Transverse colon (tissue), 4 donors: Measurements from ENCODE around the gene SPDYE9. TPM values are rescaled to one million over a fixed set of nuclear protein-coding genes. Genes with fewer than 3 reads are reported as not detected.
"Not testable (repeated sequence)": the region's sequence is repeated elsewhere in the genome, so short reads cannot be mapped to it uniquely, and the experiment has no call there.

Experiments used
- DNase-seq: peaks from one replicate; pipeline ENCODE4 v3.0.0-alpha.2; 2019
- H3K27ac ChIP-seq, 4 donors: fragments of 200-600 bp; sonication (generic); 2 replicates each; pipeline ENCODE4 v1.5.1; 2016 to 2018; ENCODE audit warnings: inconsistent platforms in 4 of 4
- H3K27me3 ChIP-seq: fragments of 200-600 bp; sonication (generic); 2 replicates; pipeline ENCODE4 v1.5.1; 2017; ENCODE audit warnings: inconsistent platforms
- H3K36me3 ChIP-seq, 4 donors: fragments of 200-600 bp; sonication (generic); 2 replicates each; pipeline ENCODE4 v1.5.1; 2017 to 2019; ENCODE audit warnings: inconsistent platforms in 4 of 4
- H3K4me1 ChIP-seq, 4 donors: fragments of 200-600 bp; sonication (generic); 2 replicates each; pipeline ENCODE4 v1.5.1; 2017 to 2020; ENCODE audit warnings: inconsistent platforms in 4 of 4
- H3K4me3 ChIP-seq, 4 donors: fragments of 200-600 bp; sonication (generic); 1 replicate in 1 of 4; 2 replicates in 3 of 4; pipeline versions ENCODE4 v1.5.1 to v1.6.1; 2017 to 2019; ENCODE audit warnings: inconsistent platforms in 4 of 4
- H3K9me3 ChIP-seq, 2 donors: fragments of 200-600 bp; sonication (generic); 2 replicates each; pipeline ENCODE4 v1.5.1; 2017 to 2019; ENCODE audit warnings: inconsistent platforms in 2 of 2
- WGBS, 2 donors: methylation state at CpG; one replicate each; pipeline ENCODE4 v1.1.5; 2018; ENCODE audit warnings: low coverage in 1 of 2; 5-methylcytosine and 5-hydroxymethylcytosine counted together
- in situ Hi-C, 4 donors: fragments of 200-750 bp; cut with MboI; loops; one replicate each; pipeline versions ENCODE4 v1.15.0 to v1.15.1; 2017; ENCODE audit warnings: low sequenced_read_pairs in 3 of 4, low pct_ligation_motif_present in 1 of 4, low pct_unique_long_range_greater_than_20kb in 1 of 4
- intact Hi-C: fragments of 100-400 bp; cut with DNase I; formaldehyde crosslinking; loops from one replicate; pipeline ENCODE4 v1.15.1; 2023; ENCODE audit warnings: low total_unique reads
- total RNA-seq, 4 donors: library from RNA; depleted of rRNA; stranded (reverse); fragments of >200 nt; gene quantifications; one replicate each; pipeline ENCODE4 v1.1.0, GENCODE V29; 2016

Gene SPDYE9
- total RNA-seq = not detected

GRCh38 chr7:73085938-73086337, at the start of gene SPDYE9:
Gene SPDYE9 (minus strand): TSS chr7:73086038. CDS start chr7:73084238, 1,800 bp downstream.
- in situ Hi-C loops, H3K27me3 ChIP-seq, DNase-seq, H3K4me1 ChIP-seq, H3K9me3 ChIP-seq, H3K27ac ChIP-seq, H3K4me3 ChIP-seq, H3K36me3 ChIP-seq, intact Hi-C loops: not testable (repeated sequence)
- WGBS, 2 donors = no CpG with 5 or more reads among the region's 8 CpGs

- in situ Hi-C loops, H3K4me3 ChIP-seq, H3K27me3 ChIP-seq, H3K36me3 ChIP-seq, H3K9me3 ChIP-seq, DNase-seq, H3K27ac ChIP-seq, H3K4me1 ChIP-seq, intact Hi-C loops: not testable (repeated sequence)
- no CpG with 5 or more reads among the region's 2 CpGs for WGBS, 2 donors
Measured at GRCh38 chr7:73134866-73135265, 49.0 kb upstream of the SPDYE9 start.

GRCh38 chr7:73132651-73133217, 46.9 kb upstream of the SPDYE9 start:
- H3K9me3 ChIP-seq, H3K27ac ChIP-seq, intact Hi-C loops, DNase-seq, H3K27me3 ChIP-seq, H3K4me3 ChIP-seq, H3K4me1 ChIP-seq, H3K36me3 ChIP-seq, in situ Hi-C loops: not testable (repeated sequence)
- WGBS, 2 donors = no CpG with 5 or more reads among the region's 7 CpGs

- H3K27ac ChIP-seq, H3K4me1 ChIP-seq, H3K27me3 ChIP-seq, DNase-seq, H3K9me3 ChIP-seq, intact Hi-C loops, H3K36me3 ChIP-seq, in situ Hi-C loops, H3K4me3 ChIP-seq: not testable (repeated sequence)
- no CpG with 5 or more reads among the region's 2 CpGs for WGBS, 2 donors
Measured at GRCh38 chr7:73130612-73131011, 44.8 kb upstream of the SPDYE9 start.

GRCh38 chr7:73124126-73124525, 38.3 kb upstream of the SPDYE9 start:
- H3K27me3 ChIP-seq, intact Hi-C loops, H3K36me3 ChIP-seq, H3K9me3 ChIP-seq, in situ Hi-C loops, H3K4me1 ChIP-seq, DNase-seq, H3K27ac ChIP-seq, H3K4me3 ChIP-seq: not testable (repeated sequence)
- WGBS, 2 donors = no CpG with 5 or more reads among the region's 1 CpG

GRCh38 chr7:73122778-73123447, 37.1 kb upstream of the SPDYE9 start:
- DNase-seq, H3K9me3 ChIP-seq, H3K4me3 ChIP-seq, intact Hi-C loops, H3K27me3 ChIP-seq, in situ Hi-C loops, H3K4me1 ChIP-seq, H3K27ac ChIP-seq, H3K36me3 ChIP-seq: not testable (repeated sequence)
- 98% methylated on average over 3 of the region's 4 CpGs; no CpG with 5 or more reads in 1 of the 2 donors for WGBS, 2 donors

- H3K27ac ChIP-seq, H3K9me3 ChIP-seq, H3K4me3 ChIP-seq, in situ Hi-C loops, H3K4me1 ChIP-seq, H3K36me3 ChIP-seq, DNase-seq, H3K27me3 ChIP-seq, intact Hi-C loops: not testable (repeated sequence)
- no CpG with 5 or more reads among the region's 1 CpG for WGBS, 2 donors
Measured at GRCh38 chr7:73118155-73118554, 32.3 kb upstream of the SPDYE9 start.

- DNase-seq, intact Hi-C loops, H3K36me3 ChIP-seq, H3K27me3 ChIP-seq, in situ Hi-C loops, H3K4me1 ChIP-seq, H3K27ac ChIP-seq, H3K4me3 ChIP-seq, H3K9me3 ChIP-seq: not testable (repeated sequence)
- no CpG with 5 or more reads among the region's 8 CpGs for WGBS, 2 donors
Measured at GRCh38 chr7:73057811-73058210, 28.0 kb downstream of the SPDYE9 start, which contains the start of gene SPDYE11. Gene SPDYE11 (minus strand): TSS chr7:73057911. CDS start chr7:73056111, 1,800 bp downstream.

GRCh38 chr7:73029666-73030065, 56.2 kb downstream of the SPDYE9 start, which contains the start of gene SPDYE8:
Gene SPDYE8 (minus strand): TSS chr7:73029766. CDS start chr7:73027966, 1,800 bp downstream.
- DNase-seq, H3K27me3 ChIP-seq, H3K27ac ChIP-seq, H3K36me3 ChIP-seq, in situ Hi-C loops, intact Hi-C loops, H3K4me3 ChIP-seq, H3K9me3 ChIP-seq, H3K4me1 ChIP-seq: not testable (repeated sequence)
- no CpG with 5 or more reads among the region's 8 CpGs for WGBS, 2 donors
